NCI-H82 treated with DMSO at 0.1 percent for 48 hours (cell line): ENCODE results near the gene DDR1.
"Not testable (repeated sequence)": the region's sequence is repeated elsewhere in the genome, so short reads cannot be mapped to it uniquely, and the experiment has no call there.

Experiments
- DNase-seq: peaks from one replicate; lab custom pipeline; 2025; ENCODE audit not compliant: unreplicated experiment; lab: John Stamatoyannopoulos, UW

The DDR1 gene

DNA sequence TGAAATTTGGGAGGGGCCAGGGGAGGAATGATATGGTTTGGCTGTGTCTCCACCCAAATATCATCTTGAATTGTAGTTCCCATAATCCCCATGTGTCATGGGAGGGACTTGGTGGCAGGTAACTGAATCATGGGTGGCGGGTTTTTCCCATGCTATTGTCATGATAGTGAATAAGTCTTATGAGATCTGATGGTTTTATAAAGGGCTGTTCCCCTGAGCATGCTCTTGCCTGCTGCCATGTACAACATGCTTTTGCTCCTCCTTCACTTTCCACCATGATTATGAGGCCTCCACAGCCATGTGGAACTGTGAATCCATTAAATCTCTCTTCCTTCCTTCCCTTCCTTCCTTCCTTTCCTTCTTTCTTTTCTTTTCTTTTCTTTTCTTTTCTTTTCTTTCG is 31.9 kb upstream of the DDR1 start:
- DNase-seq, result not testable (repeated sequence)

DNA sequence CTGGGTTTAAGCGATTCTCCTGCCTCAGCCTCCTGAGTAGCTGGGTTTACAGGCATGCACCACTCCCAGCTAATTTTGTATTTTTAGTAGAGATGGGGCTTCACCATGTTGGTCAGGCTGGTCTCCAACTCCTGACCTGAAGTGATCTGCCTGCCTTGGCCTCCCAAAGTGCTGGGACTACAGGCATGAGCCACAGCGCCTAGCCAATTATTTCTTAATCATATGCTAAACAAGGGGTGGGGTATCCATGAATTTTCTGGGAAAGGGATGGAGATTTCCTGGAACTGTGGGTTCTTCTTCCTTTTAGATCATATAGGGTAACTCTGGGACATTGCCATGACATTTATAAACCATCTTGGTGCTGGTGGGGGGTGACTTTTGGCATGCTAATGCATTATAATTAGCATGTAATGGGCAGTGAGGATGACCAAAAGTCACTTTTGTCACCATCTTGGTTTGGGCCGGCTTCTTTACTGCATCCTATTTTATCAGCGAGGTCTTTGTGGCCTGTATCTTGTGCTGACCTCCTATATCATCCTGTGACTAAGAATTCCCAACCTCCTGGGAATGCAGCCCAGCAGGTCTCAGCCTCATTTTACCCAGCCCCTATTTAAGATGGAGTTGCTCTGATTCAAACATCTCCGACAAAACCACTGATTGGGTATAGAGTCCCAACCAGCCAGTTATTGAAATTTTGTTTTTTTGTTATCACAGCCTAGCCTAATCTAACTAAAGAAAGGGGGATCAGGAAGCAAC is 29.9 kb upstream of the DDR1 start:
- DNase-seq, result no peak

DNA sequence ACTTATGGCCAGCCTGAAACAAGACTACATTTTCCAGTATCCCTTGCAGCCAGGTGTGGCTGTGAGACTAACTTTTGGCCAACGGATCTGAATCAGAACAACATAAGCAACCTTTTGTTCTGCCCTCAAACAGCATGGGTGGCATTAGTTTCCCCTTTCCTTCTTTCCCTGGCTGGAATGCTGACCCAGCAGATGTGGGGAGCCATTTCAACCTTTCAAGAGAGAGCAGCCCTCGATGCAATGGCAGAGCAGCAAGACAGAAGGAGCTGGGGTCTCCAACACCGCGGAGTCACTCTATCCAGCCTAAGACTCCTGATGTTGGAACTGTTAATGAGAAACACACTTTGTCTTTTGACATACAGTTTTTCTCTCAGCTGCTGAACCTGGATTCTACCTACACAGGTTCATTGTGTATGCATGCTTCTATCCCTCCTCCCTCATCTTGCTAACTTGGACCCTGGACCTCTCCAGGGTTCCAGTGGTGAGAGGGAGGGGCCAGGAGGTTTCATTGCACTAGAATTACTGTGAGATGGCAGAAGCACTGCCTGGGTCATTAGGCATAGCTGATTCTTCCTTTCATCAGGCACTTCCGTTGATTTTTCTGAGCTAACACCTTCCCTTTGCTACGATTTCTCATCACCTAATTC is 28.8 kb upstream of the DDR1 start:
- no peak for DNase-seq

DNA sequence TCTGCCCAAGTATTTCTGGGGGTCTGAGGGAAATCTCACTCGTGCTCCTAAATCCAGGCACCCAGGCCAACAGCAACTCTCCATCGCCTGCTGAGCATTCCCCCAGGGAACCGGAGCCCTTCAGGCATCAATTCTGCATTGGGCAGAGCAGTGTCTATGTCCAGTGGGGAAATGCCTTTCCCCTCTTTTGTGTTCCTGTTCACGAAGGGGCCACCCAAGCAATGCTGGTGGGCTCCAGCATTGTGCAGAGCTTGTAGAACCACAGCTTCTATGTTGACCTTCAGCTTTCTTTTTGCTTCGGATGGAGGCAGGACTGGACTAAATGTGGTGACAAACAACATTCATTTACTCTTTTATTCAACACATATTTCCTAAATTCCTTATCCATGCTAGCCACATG is 27.2 kb upstream of the DDR1 start:
- no peak for DNase-seq

DNA sequence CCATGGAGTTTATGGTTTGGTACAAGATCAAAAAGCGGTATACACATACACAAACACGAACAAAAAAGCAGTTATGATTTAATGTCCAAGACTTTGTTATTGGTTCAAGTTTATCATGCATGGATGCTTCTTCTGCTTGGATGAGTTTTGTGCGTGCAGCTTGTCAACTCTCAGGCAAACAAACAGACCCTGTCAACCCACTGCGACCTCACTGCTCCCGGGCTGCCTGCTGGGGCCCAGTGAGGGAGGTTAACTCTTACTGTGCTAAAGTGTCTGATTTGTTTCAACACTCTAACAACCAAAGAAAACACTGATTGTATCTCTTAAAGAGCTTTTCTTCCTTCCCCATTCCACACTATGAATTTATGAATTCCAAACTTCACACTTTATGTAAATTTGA is 26.8 kb upstream of the DDR1 start:
- no peak for DNase-seq

DNA sequence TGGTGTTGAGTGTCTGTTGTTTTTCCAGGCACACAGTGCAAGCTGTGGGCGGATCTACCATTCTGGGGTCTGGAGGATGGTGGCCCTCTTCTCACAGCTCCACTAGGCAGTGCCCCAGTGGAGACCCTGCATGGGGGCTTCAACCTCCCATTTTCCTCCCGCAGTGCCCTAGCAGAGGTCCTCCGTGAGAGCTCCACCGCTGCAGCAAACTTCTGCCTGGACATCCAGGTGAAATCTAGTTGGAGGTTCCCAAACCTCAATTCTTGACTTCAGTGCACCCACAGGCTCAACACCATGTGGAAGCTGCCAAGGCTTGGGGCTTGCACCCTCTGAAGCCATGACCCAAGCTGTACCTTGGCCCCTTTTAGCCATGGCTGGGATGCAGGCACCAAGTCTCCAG is 24.6 kb upstream of the DDR1 start:
- not testable (repeated sequence) for DNase-seq

DNA sequence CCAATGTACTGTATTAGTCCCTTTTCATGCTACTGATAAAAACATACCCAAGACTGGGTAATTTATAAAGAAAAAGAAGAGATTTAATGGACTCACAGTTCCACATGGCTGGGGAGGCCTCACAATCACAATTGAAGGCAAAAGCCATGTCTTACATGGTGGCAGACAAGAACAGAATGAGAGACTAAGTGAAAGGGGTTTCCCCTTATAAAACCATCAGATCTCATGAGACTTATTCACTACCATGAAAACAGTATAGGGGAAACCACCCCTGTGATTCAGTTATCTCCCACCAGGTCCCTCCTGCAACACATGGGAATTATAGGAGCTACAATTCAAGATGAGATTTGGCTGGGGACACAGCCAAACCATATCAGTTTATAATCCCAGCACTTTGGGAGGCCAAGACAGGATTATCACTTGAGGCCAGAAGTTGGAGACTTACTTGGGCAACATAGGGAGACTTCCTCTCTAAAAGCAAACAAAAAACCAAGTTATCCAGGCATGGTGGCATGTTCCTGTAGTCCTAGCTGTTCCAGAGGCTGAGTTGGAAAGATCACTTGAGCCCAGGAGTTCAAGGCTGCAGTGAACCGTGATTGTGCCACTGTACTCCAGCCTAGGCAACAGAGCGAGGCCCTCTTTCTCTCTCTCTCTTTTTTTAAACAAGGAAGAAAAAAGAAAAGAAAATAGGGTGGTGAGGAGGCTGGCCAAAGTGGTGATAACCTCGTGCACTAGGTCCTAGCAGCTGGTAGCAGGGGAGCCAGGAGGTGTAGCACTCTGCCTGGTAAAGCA is 22.9 kb upstream of the DDR1 start:
- no peak for DNase-seq

DNA sequence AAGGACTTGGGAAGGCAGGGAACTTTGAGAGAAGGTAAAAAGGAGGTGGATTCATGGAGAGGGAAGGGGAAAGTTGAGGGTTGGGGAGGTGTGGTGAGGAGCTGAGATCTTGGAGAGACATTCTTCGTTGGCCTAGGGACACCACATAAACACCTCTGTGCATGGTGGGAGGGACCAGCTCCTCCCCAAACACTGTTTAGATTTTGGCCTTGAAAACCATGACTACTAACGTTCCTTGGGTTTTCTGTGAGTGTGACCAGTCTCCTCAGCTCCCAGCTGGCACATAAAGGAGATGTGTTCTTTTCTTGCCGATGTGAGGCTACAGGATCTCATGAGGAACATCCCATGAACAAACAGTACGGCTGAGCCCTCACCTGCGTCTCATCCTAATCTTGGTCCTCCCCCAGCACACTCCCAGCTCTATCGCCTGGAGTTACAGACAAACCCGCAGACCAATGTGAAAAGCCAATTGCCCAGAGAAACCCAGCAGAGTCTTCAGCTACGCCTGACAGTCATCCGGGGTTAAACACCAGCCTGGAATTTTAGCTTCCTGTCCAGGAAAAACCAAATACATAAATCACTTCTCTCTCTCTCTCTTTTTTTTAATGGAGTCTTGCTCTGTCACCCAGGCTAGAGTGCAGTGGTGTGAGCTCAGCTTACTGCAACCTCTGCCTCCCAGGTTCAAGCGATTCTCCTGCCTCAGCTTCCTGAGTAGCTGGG is 22.0 kb upstream of the DDR1 start:
- no peak for DNase-seq

DNA sequence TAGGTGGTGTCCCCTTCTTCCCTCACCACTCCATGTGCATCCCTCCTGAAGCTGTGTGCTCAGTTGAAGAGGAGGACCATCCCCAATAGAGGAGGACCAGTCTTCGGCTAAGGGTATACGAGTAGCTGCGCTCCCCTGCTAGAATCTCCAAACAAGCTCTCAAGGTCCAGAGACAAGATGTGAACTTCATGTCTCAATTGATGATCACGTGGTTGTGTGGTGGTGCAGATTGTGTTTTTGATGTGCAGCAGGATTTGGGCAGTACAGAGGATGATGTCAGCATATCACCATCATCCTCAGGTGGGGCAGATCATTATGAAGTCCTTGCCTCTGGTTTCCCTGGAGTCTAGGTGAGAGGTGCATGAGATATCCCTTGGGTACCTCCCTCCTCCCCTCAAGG is 20.0 kb upstream of the DDR1 start:
- no peak for DNase-seq

DNA sequence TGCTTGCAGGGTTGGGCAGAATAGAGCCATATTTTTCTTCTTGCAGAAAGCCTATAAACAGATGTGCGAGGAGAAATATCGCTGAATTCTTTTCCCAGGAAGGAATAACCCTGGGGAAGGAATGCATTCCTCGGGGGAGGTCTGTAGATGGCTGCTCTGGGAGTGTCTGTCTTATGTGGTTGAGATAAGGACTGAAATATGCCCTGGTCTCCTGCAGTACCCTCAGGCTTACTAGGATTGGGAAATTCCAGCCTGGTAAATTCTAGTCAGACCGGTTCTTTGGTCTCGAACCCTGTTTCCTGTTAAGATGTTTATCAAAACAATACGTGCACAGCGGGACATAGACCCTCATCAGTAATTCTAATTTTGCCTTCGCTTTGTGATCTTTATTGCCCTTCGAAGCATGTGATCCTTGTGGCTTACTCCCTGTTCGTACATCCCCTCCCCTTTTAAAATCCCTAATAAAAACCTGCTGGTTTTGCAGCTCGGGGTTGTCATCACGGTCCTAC is 15.0 kb upstream of the DDR1 start:
- DNase-seq, result not testable (repeated sequence)

DNA sequence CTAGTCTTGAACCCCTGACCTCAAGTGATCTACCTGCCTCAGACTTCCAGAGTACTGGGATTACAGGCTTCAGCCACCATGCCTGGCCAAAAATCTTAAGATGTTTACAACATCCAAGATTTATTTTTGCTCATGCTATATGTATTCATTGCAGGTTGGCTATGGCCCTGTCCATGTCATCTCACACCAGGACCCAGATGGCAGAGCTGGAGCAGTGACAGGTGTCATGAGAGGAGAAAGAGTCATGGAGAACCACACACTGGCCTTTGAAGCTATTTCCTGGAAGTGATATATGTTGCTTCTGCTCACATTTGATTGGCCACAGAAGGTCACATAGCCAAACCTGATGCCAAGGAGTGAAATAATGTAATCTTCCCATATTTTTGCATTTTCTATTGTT is 13.8 kb upstream of the DDR1 start:
- no peak for DNase-seq

DNA sequence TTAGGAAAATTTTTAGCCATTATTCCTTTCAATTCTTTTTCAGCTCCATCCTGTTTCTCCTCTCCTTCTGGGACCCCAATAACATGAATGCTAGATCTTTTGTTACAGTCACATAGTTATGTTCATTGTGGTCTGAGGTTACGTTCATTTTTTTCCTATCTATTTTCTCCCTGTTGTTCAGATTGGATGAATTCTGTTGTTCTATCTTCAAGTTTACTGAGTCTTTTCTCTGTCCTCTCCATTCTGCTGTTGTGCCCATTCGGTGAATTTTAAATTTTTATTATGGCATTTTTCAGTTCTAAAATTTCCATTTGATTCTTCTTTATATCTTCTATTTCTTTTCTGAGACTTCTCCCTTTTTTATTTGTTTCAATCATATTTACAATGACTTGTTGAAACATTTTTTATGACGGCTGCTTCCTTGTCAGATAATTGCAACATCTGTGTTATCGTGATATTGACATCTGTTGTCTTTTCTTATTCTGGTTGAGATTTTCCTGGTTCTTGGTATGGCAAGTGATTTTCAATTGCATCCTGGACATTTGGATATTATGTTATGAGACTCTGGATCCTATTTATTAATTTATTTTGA is 12.6 kb upstream of the DDR1 start:
- DNase-seq, result no peak

DNA sequence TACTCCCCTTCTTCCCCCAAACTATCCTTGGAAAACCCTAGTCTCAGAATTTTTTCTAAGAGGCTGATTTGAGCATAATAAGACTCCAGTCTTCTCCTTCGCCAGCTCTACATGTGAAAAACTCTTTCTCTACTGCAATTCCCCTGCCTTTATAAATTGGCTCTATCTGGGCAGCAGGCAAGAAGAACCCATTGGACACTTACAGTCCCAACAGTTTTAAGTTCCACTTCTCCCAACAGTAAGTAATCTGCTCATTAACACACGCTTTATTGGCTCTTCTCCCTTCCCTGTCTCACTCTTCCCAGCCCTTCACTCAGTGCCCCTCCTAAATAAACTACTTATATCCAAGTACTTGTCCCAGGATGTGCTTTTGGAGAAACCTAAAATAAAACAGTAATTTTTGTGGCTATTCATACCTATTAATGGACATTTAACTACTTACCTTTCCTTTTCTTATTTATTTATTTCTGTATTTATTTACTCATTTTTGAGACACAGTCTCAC is 11.1 kb upstream of the DDR1 start:
- DNase-seq, result no peak

DNA sequence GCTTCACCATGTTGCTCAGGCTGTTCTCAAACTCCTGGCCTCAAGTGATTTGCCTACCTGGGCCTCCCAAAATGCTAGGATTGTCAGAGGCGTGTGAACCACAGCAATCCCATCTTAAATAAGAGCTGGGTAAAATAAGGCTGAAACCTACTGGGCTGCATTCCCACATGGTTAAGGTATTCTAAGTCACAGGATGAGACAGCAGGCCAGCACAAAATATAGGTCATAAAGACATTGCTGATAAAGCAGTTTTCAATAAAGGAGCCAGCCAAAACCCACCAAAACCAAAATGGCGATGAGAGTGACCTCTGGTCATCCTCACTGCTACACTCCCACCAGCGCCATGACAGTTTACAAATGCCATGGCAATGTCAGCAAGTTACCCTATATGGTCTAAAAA is 10.5 kb upstream of the DDR1 start:
- DNase-seq, result not testable (repeated sequence)

DNA sequence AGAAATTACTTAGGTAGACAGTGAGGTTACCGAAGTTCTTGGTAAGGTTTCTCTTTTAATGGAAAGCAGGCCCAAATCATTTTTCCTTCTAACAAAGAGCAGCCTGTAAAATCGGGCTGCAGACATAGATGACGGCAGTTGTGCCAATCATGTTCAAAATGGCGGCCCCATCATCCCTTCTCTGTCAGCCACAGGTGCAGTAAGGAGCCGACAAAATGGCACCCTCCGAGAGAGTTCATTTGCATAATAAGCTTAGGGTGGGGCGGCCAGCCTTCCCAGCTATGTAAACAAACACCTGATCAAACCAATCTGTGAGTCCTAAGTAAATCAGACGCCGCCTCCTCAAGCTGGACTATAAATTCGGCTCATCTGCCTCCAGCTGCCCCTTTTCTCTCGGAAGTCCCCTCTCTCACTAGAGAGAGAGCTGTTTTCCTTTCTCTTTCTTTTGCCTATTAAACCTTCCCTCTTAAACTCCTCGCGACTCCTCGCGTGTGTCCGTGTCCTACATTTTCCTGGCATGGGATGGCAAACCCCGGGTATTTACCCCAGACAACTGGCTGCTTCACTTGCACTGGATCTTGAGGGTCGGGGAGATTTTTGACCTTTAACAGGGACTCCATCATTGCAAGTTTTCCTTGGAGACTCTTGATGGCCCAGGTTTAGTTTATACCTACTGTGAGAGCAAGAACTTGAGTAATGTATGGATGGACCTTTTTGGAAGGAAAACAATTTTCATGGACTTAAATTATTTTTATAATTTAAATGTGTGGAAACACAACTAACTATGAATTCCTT is 8.9 kb upstream of the DDR1 start:
- peak; percentile 62 for DNase-seq

DNA sequence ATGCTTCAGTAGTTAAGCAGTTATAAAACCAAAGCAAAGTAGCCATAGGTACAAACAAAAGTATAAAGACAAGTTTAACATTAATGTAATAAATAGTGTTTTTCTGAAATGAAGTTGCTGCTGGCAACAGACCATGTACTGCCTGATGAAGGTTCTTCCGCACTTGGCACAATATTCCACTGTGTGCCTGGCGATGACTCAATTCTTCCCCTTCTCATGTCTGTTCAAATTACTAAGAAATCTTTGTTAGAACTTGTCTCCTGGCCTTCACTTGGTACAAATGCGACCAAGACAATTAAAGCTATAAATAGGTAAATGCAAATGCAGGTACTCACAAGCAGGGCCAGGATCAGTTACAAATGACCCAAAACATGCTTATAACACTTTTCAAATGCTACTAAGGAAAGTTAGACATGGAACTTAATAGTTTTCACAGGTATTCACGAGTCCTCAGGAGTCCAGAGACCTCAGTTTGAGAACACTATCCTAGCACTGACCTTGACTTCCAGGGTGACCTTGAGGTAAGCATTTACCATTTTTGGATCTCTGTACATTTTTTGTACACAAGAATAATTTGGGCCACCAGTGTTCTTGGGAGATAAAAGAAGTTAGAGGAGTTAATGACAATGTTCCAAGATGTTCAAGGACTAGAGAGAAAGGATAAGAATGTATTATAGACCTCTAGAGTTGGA is 8.1 kb upstream of the DDR1 start:
- no peak for DNase-seq

DNA sequence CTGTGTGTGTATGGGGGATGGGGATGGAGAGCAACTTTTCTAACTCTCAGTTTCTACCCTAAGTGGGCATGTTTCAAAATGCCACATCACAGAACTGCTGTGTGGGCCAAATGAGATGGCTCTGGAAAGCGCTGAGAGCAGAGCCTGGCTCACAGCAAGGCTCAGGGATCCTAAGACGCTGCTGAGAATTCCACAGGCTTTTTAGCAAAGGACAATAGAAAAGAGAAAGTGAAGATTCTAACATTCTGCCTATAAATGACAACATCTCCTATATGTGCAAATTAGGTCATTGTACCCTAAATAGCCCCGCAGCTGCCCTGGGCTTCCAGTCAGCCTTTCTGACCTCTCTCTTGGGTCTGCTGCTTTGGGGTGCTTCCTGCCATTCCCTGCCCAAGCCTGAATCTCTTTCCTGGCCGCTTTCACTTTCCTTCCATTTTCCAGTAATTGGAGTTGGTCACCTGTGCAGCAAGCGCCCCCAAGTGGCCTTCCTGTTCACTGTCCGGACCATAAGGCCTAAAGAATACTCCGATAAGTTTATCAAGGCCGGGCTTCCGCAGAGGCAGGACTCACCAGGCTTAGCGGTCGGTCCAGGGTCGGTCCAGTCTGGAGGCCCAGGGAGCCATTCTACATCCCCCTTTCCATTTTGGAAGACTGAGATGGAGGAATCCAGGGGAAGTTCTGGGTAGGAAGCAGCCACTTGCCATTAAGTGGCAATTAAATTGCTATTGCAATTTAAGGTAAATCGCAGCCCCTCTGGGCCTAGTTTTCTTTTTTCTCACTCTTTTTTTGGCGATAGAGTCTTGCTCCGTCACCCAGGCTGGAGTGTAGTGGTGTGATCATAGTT is 6.7 kb upstream of the DDR1 start:
- DNase-seq, result peak; percentile 63

DNA sequence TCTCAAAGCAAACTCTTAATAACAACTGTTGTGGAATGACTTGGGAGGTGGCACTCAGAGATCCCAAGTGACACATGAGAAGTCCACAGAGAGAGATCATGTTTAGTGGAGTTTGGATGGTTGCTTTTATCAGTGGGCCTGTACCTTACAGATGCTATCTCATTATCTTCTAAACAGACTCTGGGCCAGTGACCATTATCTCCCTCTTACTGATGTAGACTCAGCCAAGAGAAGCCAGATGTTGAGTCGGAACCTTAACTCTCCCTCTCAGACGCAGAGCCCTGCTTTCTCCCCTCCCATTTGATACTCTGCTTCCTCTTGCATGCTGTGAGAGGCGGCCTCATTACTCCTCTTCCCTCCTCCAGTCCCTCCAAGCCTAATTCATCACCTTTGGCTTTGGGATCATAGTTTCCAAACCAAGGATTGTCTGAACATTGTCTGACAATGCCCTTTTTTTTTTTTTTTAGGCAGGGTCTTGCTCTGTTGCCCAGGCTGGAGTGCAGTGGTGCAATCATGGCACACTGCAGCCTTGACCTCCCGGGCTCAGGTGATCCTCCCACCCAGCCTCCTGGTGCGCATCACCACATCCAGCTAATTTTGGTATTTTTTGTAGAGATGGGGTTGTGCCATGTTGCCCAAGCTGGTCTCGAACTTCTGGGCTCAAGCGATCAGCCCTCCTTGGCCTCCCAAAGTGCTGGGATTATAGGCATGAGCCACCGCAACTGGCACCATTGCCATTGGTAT is 4.5 kb upstream of the DDR1 start:
- no peak for DNase-seq
